Uterus (tissue), 2 donors: Measurements from ENCODE around the gene GALNT1.

Experiments
- POLR2A ChIP-seq, 2 donors: fragments of 450-650 bp; IDR thresholded peaks; one replicate each; pipeline ENCODE4 v1.6.1; 2016; ENCODE audit warnings: antibody characterized with exemption in 2 of 2, mild to moderate bottlenecking in 1 of 2, moderate library complexity in 1 of 2
- TF ChIP-seq, protein P1 (sequence below), 4 experiments: fragments of 200-600 bp in 2 of 4; fragments of 450-650 bp in 2 of 4; sonication (generic) in 2 of 4; IDR thresholded peaks; one replicate each; pipeline ENCODE4 v1.5.1; 2016 to 2019; ENCODE audit warnings: antibody characterized with exemption in 4 of 4, mild to moderate bottlenecking in 2 of 4, moderate library complexity in 1 of 4

DNA sequence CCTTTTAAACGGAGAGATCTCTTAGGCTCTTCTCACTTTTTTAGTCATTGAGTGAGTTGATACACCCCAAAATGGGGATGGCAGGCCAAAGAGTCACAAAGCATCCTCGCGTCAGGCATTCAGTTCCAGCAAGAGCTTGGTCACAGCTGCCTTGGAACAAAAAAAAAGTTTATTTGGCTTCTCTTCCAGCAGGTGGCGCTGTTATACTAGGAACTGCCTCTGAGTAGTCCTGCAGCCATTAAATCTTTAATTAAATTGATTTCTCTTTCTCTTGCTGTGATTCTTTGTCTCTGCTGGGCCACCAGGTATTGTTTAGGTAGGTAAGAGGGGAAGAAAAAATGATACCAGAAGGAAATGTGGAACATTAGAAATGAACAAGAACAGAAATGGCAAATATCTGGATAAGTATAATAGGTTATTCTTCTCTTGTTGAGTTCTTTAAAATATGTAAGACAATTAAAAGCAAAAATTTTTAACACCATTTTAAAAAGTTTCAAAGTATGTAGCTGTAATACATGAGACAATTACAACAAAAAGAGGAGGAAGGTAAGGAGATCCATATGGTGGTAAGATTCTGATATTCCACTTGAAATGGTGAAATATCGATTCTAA, 175.1 kb downstream of the GALNT1 start:
- no peak for TF ChIP-seq POLR2A (IDR thresholded peaks at IDR 0.05)
- TF ChIP-seq, protein P1, sequence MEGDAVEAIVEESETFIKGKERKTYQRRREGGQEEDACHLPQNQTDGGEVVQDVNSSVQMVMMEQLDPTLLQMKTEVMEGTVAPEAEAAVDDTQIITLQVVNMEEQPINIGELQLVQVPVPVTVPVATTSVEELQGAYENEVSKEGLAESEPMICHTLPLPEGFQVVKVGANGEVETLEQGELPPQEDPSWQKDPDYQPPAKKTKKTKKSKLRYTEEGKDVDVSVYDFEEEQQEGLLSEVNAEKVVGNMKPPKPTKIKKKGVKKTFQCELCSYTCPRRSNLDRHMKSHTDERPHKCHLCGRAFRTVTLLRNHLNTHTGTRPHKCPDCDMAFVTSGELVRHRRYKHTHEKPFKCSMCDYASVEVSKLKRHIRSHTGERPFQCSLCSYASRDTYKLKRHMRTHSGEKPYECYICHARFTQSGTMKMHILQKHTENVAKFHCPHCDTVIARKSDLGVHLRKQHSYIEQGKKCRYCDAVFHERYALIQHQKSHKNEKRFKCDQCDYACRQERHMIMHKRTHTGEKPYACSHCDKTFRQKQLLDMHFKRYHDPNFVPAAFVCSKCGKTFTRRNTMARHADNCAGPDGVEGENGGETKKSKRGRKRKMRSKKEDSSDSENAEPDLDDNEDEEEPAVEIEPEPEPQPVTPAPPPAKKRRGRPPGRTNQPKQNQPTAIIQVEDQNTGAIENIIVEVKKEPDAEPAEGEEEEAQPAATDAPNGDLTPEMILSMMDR (IDR thresholded peaks at IDR 0.05), result peak; percentile 38 to 69 (median 58)
